Lower leg skin (tissue), 3 donors: ENCODE results near the gene UBR3.

Experiments used
- POLR2A ChIP-seq, 2 donors: fragments of 450-650 bp; IDR thresholded peaks; one replicate each; pipeline ENCODE4 v1.6.1; 2016 to 2017; ENCODE audit warnings: antibody characterized with exemption in 2 of 2, mild to moderate bottlenecking in 1 of 2, moderate library complexity in 1 of 2
- TF ChIP-seq, protein P1 (sequence below), 3 donors: fragments of 450-650 bp; IDR thresholded peaks; one replicate each; pipeline ENCODE4 v1.5.1; 2016; ENCODE audit warnings: antibody characterized with exemption in 3 of 3, mild to moderate bottlenecking in 3 of 3, moderate library complexity in 2 of 3

DNA sequence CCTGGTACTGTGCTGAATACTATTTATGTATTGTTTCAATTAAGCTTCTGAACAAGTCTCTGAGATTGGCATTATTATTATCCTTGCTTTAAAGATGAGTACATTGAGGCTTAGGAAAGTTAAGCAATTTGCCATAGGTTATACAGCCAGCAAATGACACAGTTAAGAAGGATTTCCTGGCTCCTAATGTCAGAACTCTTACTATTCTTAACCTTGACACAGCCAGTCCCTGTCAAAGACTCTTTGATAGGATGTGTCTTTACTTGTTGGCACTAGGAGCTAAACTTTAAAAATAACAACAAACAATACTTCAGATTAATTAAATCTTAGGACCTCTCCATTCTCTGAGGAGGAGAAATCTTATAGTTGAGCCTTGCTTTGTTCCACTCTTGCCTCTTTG, 70.6 kb downstream of the UBR3 start:
- TF ChIP-seq, protein P1, sequence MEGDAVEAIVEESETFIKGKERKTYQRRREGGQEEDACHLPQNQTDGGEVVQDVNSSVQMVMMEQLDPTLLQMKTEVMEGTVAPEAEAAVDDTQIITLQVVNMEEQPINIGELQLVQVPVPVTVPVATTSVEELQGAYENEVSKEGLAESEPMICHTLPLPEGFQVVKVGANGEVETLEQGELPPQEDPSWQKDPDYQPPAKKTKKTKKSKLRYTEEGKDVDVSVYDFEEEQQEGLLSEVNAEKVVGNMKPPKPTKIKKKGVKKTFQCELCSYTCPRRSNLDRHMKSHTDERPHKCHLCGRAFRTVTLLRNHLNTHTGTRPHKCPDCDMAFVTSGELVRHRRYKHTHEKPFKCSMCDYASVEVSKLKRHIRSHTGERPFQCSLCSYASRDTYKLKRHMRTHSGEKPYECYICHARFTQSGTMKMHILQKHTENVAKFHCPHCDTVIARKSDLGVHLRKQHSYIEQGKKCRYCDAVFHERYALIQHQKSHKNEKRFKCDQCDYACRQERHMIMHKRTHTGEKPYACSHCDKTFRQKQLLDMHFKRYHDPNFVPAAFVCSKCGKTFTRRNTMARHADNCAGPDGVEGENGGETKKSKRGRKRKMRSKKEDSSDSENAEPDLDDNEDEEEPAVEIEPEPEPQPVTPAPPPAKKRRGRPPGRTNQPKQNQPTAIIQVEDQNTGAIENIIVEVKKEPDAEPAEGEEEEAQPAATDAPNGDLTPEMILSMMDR (IDR thresholded peaks at IDR 0.05) = no peak
- no peak for TF ChIP-seq POLR2A (IDR thresholded peaks at IDR 0.05)
